ENCODE results near the gene ITIH3. TPM values are rescaled to one million over a fixed set of nuclear protein-coding genes. Genes with fewer than 3 reads are reported as not detected.

ITIH3 gene
- total RNA-seq (2021; fragmentation: NEBNext Ultra II Directional; extraction: Animal tissue kit (Norgen Biotek cat#: 25700)) (not detected in 2 replicates), polyA plus RNA-seq (2011; rRNA removed) (not detected in 2 replicates), polyA minus RNA-seq (2011; rRNA and poly(A)+ RNA removed) (not detected in 2 replicates)
- polyA plus RNA-seq (2011; cell fraction: cytosol; rRNA removed) = 0.78 TPM
- polyA plus RNA-seq (2011; cell fraction: nucleus; rRNA removed) = not detected
- 0.20 to 0.52 TPM (median 0.21 TPM) in 3 of 4 replicates, not detected in the other for polyA plus RNA-seq (2012, experiment 1 of 2)
- not detected for polyA plus RNA-seq (2012, experiment 2 of 2)
- polyA plus RNA-seq (2013, experiment 1 of 2) = not detected
- polyA plus RNA-seq (2013, experiment 2 of 2) = 0.15 TPM
- polyA minus RNA-seq (2011; cell fraction: cytosol; rRNA and poly(A)+ RNA removed) = not detected
- polyA minus RNA-seq (2011; cell fraction: nucleus; rRNA and poly(A)+ RNA removed) = not detected
- long read RNA-seq, experiment 1 = 0 reads
- long read RNA-seq, experiment 2 = 0 reads

- Histone ChIP-seq H3K56ac (replicated peaks; ENCODE audit: insufficient read length, low read depth, low read length) (no peak within 1 kb of the TSS), H4K91ac (replicated peaks; ENCODE audit: insufficient read length, low read length) (no peak within 1 kb of the TSS), H3K4me2 (ENCODE audit: insufficient read depth in 1 of 2, low read depth in 2 of 2, low read length in 2 of 2) (no peak within 1 kb of the TSS), H3K23ac (ENCODE audit: insufficient read length) (no peak within 1 kb of the TSS), H3K36me3 (ENCODE audit: control insufficient read depth in 2 of 4, insufficient read depth in 4 of 4, low read length in 3 of 4) (no peaks in the 10 kb centered on the region), H3K23me2 (ENCODE audit: low read depth, low read length) (no peaks in the 10 kb centered on the region), H3K27me3 (replicated peaks in 1 of 4; ENCODE audit: control insufficient read depth in 3 of 4, extremely low read depth in 1 of 4, insufficient read depth in 3 of 4, low read length in 3 of 4) (no peaks in the 10 kb centered on the region), H3K4ac (replicated peaks; ENCODE audit: insufficient read length, low read depth, low read length) (no peak within 1 kb of the TSS), H4K5ac (ENCODE audit: insufficient read length, low read depth, low read length) (no peak within 1 kb of the TSS), H3K14ac (ENCODE audit: insufficient read length) (no peak within 1 kb of the TSS), H2BK120ac (replicated peaks; ENCODE audit: low read depth, low read length) (no peak within 1 kb of the TSS), H2AK5ac (ENCODE audit: low read depth, low read length) (no peak within 1 kb of the TSS), H2BK5ac (ENCODE audit: low read depth, low read length) (no peak within 1 kb of the TSS), H4K20me1 (replicated peaks in 1 of 2; ENCODE audit: control insufficient read depth in 1 of 2, insufficient read depth in 2 of 2, low read length in 2 of 2) (no peaks in the 10 kb centered on the region), H3K9ac (replicated peaks in 1 of 4; ENCODE audit: extremely low read depth in 1 of 4, low read depth in 3 of 4, low read length in 3 of 4) (no peak within 1 kb of the TSS), H3K9me3 (ENCODE audit: insufficient read depth in 2 of 2, low read depth in 1 of 2, low read length in 1 of 2) (no peaks in the 10 kb centered on the region), H4K8ac (ENCODE audit: extremely low read depth, insufficient read depth, low read length) (no peak within 1 kb of the TSS), H2BK12ac (ENCODE audit: low read depth, low read length) (no peak within 1 kb of the TSS), H3K18ac (ENCODE audit: extremely low read depth, low read length) (no peak within 1 kb of the TSS), H2AFZ (ENCODE audit: low read length) (no peak within 1 kb of the TSS), H3K79me2 (ENCODE audit: control insufficient read depth in 1 of 2, insufficient read depth in 2 of 2, low read length in 2 of 2) (no peaks in the 10 kb centered on the region), H3K4me3 (ENCODE audit: extremely low read depth in 1 of 4, insufficient read depth in 2 of 4, low read depth in 3 of 4, low read length in 4 of 4) (no peak within 1 kb of the TSS), H3K4me1 (replicated peaks in 1 of 4; ENCODE audit: control insufficient read depth in 3 of 4, insufficient read depth in 4 of 4, low read length in 3 of 4) (no peaks in the 10 kb centered on the region), H2BK15ac (ENCODE audit: low read length) (no peak within 1 kb of the TSS), H3K27ac (ENCODE audit: low read depth, low read length) (no peak within 1 kb of the TSS), H2BK20ac (ENCODE audit: low read length) (no peak within 1 kb of the TSS), H3K79me1 (ENCODE audit: low read depth, low read length) (no peaks in the 10 kb centered on the region)
- 87% methylated on average over 10 of the region's 10 CpGs; no CpG with 5 or more reads in 1 of the 2 experiments for WGBS, 2 experiments (ENCODE audit: extremely low coverage in 1 of 2, insufficient coverage in 1 of 2, insufficient read length in 1 of 2, insufficient replicate concordance in 2 of 2, low coverage in 1 of 2, low lambda C conversion rate in 2 of 2, missing lambda C conversion rate in 1 of 2)
- FAIRE-seq (no peak), DNase-seq (ENCODE audit: low read depth in 1 of 2, low spot score in 2 of 2) (no peak)
- ChIA-PET CTCF (ENCODE audit: partially characterized antibody) (interaction anchor here (0.8 to 6.9 kb wide), 6 partner anchors 8 to 51 kb away, joined by 3 to 86 read pairs (median 9); no protein-coding TSS in a partner anchor), POLR2A (ENCODE audit: partially characterized antibody) (interaction anchor here (2.3 kb wide), 1 partner anchor 24 kb away, joined by 8 read pairs; the partner anchor contains the start of gene NEK4)
- TF ChIP-seq JUND (IDR thresholded peaks at IDR 0.05; ENCODE audit: low read length) (no peak), RBBP5 (IDR thresholded peaks at IDR 0.05; ENCODE audit: borderline replicate concordance, low read depth, low read length) (no peak)
Observed at GRCh38 chr3:52794612-52795099, at the start of gene ITIH3. Gene ITIH3, plus strand, starts transcription at chr3:52794796. Its CDS starts 8 bp downstream, at chr3:52794804.
